CD4-positive, alpha-beta T cell treated with Interleukin-6 at 100 ng/mL for 8 hours (primary cell): Measurements from ENCODE around the gene TBC1D9B.
A peak's percentile ranks its signal among the peaks of the same experiment; 100 is the strongest.
"Not testable (repeated sequence)": the region's sequence is repeated elsewhere in the genome, so short reads cannot be mapped to it uniquely, and the experiment has no call there.

Experiments used
- DNase-seq: peaks from one replicate; pipeline ENCODE4 v3.0.0-alpha.2; 2020; ENCODE audit warnings: mixed read lengths, low spot score

Gene TBC1D9B

GRCh38 chr5:179837076-179838011 is 70.4 kb downstream of the TBC1D9B start:
- DNase-seq, result no peak

GRCh38 chr5:179836225-179837019 is 71.3 kb downstream of the TBC1D9B start:
- DNase-seq, result peak; percentile 65

DNA sequence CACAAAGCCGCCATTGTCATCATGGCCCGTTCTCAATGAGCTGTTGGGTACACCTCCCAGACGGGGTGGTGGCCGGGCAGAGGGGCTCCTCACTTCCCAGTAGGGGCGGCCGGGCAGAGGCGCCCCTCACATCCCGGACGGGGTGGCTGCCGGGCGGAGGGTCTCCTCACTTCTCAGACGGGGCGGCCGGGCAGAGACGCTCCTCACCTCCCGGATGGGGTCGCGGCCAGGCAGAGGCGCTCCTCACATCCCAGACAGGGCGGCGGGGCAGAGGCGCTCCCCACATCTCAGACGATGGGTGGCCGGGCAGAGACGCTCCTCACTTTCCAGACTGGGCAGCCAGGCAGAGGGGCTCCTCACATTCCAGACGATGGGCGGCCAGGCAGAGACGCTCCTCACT is 72.8 kb downstream of the TBC1D9B start:
- not testable (repeated sequence) for DNase-seq

DNA sequence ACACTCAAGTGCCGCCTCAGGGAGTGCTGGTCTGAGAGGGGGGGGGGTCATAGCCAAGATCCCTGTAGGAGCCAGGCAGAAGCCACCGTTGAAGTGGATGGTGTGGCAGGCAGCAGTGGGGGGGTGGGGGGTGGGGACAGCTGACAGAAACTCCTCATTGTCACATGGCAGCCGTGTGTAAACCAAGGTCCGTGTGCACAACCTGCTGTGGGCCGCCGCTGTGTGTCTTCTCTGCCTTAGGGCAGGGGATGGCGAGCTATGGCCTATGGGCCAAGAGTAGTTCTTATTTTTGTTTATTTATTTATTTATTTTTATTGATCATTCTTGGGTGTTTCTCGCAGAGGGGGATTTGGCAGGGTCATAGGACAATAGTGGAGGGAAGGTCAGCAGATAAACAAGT is 73.6 kb downstream of the TBC1D9B start:
- DNase-seq, result no peak

DNA sequence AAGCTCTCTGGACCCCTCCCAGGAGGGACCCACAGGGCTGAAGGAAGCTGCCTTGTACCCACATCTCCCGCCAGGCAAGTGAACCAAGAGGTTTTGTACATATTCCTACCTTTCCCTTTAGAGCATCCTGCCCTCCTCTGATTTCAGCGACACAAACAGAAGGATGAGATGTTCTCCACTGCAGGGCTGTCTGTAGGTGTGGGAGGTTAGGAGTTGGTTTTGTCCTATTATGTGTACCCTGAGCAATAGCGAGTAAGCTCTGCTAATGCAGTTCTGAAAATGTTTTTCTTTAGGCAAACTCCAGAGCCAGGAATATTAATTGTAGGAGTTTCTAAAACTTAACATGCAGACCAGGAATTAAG is 74.0 kb downstream of the TBC1D9B start:
- no peak for DNase-seq

DNA sequence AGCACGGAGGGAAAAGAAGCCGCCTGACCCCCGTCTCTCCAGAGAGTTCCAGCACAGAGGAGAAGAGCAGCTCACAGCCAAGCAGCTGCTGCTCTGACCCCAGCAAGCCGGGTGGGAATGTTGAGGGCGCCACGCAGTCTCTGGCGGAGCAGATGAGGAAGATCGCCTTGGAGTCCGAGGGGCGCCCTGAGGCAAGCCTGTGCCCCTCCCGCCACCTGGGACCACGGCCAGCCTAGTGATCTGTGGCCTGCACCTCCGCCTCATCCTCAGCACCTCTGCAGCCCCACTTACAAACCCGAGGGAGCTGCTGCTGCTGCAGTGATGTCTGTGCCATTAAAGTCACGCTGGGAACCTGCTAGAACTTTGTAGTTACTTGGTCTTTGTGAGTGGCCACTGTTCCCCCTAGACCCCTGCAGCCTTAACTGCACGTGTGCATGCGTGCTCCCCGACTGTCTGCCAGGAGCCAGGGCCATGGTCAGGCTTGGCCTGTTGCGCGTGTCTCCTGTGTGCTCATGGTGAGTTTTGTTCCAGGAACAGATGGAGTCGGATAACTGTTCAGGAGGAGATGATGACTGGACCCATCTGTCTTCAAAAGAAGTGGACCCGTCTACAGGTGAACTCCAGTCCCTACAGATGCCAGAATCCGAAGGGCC is 74.5 kb downstream of the TBC1D9B start:
- DNase-seq, result no peak

- no peak for DNase-seq
Observed at GRCh38 chr5:179832039-179832745, 75.5 kb downstream of the TBC1D9B start.

- no peak for DNase-seq
Observed at GRCh38 chr5:179830818-179831468, 76.8 kb downstream of the TBC1D9B start.

DNA sequence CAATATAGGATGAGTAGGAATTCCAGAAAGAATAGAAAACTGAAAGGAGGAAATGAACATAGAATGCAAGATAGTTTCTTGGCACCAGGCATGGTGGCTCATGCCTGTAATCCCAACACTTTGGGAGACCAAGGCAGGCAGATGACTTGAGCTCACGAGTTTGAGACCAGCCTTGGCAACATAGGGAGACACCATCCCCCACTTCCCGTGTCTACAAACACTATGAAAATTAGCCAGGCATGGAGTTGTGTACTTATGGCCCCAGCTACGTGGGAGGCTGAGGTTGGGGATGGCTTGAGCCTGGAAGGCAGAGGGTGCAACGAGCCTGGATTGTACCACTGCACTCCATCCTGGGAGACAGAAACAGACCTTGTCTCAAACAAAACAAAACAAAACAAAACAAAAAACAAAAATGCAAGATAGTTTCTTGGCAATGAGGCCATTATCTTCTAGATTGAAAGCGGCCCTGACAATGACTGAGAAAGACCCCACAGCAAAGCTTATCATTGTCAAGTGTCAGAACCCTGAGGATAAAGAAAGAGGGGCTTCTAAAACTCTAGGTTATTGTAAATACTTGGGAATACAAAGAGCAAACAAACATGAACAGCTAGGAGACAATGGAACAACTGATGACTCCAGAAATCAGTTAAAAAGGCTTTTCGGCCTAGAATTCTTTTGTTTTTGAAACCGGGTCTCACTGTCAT is 77.8 kb downstream of the TBC1D9B start:
- DNase-seq, result no peak

DNA sequence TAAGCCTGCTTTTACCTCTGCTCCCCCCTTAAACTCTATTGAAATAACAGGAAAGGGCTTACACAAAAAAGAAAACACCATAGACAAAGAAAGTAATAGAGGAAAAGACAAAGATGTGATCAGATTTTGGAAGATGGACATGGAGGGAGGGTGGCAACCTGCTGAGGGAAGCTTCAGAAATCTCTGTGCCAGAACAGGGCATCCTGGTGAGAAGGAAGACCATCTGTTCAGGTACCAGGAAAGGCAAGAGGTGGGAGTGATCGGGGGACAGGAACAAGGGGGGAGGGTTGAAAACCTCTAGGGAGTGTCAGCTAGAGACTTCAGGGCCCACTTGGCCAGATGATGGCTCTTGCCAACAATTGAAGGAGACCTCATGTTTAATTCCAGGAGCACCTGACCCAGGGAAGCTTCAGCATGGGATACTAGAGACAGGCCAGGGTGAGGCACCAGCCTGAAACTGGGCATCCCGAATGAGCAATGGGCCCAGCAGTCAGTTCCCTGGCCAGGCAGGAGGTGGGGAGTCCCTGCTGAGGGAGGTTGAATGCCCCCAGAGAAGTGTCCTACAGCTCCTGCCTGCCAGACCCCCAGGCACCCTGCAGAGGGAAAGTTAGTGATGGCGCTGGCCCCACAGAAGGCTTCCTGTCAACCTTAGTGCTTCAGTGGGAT is 78.8 kb downstream of the TBC1D9B start:
- DNase-seq, result no peak

DNA sequence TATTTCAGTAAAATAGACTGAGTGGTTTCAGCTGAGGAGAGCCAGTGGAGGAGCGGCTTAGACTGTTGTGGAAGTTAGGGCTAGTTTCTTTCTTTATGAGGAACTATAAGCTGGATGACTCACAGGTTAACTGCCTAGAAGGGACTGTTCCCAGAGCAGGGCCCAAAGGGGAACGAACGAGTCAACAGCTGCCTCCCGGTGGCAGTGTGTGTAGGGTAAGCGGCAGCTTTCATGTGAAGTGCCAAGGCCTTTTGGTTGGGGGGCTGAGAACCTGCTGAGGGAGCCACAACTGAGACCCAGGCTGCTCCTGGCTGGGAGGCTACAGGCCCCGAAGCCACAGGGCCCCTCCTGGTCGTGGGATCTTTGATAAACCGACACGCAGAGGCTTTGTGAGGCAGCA is 80.0 kb downstream of the TBC1D9B start:
- no peak for DNase-seq

- DNase-seq, result no peak
Observed at GRCh38 chr5:179825655-179826182, 82.0 kb downstream of the TBC1D9B start.

DNA sequence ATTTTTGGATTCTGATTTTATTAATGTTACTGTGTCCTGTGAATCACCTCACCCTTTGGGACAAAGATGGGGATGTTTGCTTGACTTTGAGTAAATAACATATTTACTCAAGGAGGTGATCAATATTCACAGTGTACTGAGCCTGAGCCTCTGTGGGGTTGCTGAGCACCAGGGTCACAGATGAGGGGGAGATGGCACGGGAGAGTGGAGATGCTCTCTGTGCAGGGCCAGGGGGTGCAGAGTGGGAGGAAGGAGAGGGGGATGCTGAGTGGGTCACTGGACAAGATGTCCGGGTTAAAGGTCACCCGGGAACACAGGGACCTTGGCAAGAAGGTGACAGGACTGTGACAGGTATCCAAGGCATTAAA is 83.0 kb downstream of the TBC1D9B start:
- DNase-seq, result no peak

- DNase-seq, result no peak
Observed at GRCh38 chr5:179823937-179824744, 83.6 kb downstream of the TBC1D9B start.

GRCh38 chr5:179822444-179822990 is 85.2 kb downstream of the TBC1D9B start:
- DNase-seq, result no peak

GRCh38 chr5:179822059-179822432 is 85.7 kb downstream of the TBC1D9B start:
- DNase-seq, result no peak

GRCh38 chr5:179821298-179822058 is 86.2 kb downstream of the TBC1D9B start:
- peak; percentile 89 for DNase-seq
